ENCODE measurements around the gene CMSS1. TPM values are rescaled to one million over a fixed set of nuclear protein-coding genes. Genes with fewer than 3 reads are reported as not detected.
A peak's percentile ranks its signal among the peaks of the same experiment; 100 is the strongest.

Gene CMSS1
- total and polyA plus RNA-seq, 8 donors: 2.7 to 33.3 (median 22.1) TPM

DNA sequence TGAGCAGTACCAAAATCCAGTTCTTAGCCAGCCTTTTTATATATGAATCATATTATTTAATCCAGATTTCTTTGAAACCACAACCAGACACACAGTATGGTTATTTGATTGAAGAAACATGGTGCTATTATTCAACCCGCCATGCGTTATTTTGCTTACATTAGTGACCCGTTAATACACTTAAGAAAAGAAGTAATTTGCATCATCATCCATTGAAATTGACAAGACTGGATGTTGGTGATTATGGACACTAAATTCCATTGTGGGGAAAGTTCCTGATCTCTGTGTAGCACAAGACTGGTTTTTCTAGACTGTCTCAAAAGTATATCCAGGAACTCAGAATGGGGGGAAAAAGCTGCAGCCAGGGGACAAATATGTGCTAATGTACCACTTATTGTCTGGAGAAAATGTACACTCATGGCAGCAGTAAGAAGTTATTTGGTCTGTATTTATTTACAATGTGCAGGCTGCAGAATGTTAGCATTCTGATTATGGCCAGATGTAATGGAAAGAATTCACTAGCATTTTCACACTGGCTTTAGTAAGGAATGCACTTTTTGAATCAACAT is 216.3 kb downstream of the CMSS1 start:
- TF ChIP-seq EP300 (IDR thresholded peaks at IDR 0.05): no peak
- no peak for TF ChIP-seq POLR2A (IDR thresholded peaks at IDR 0.05)
- TF ChIP-seq, protein P1, sequence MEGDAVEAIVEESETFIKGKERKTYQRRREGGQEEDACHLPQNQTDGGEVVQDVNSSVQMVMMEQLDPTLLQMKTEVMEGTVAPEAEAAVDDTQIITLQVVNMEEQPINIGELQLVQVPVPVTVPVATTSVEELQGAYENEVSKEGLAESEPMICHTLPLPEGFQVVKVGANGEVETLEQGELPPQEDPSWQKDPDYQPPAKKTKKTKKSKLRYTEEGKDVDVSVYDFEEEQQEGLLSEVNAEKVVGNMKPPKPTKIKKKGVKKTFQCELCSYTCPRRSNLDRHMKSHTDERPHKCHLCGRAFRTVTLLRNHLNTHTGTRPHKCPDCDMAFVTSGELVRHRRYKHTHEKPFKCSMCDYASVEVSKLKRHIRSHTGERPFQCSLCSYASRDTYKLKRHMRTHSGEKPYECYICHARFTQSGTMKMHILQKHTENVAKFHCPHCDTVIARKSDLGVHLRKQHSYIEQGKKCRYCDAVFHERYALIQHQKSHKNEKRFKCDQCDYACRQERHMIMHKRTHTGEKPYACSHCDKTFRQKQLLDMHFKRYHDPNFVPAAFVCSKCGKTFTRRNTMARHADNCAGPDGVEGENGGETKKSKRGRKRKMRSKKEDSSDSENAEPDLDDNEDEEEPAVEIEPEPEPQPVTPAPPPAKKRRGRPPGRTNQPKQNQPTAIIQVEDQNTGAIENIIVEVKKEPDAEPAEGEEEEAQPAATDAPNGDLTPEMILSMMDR (IDR thresholded peaks at IDR 0.05): no peak
- no peak for TF ChIP-seq POLR2AphosphoS5 (IDR thresholded peaks at IDR 0.05)
- Histone ChIP-seq H3K9me3 (no peaks in the 10 kb centered on the region), H3K4me3 (no peak overlapping the region), H3K36me3 (no peaks in the 10 kb centered on the region), H3K27ac (peak overlapping the region in 1 of 5 donors; percentile 2), H3K4me1 (peaks cover 0 to 37% (median 19%) of the 10 kb centered on the region in 4 donors), H3K27me3 (no peaks in the 10 kb centered on the region)
- intact Hi-C loops (cut with DNase I; ENCODE audit: low total_unique reads): no loop called here
- WGBS, 5 donors: 85 to 94% (median 90%) methylated on average over 3 of the region's 3 CpGs
- DNase-seq: peak in 1 of 2 donors; percentile 52

DNA sequence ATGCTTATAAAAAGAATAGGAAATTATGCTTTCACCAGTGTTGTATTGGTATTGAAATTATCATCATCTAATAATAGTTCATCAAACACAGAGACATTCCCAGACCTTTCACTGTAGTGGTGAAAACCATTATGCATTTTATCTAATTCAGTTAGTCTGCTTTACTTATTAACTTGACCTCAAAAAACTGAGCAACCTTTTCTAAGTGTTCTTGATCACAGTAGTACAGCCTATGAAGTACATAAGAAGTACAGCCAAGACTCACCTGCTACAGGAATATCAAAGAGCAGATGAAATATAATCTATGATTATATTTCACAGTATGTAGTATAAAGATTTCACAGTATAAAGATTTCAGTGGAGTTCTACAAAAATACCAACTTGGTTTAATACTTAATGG is 221.4 kb downstream of the CMSS1 start:
- intact Hi-C loops (cut with DNase I; ENCODE audit: low total_unique reads): no loop called here
- H3K27me3 ChIP-seq: no peaks in the 10 kb centered on the region
- peak overlapping the region in 4 of 5 donors; percentile 67 to 86 (median 84) for H3K27ac ChIP-seq
- H3K9me3 ChIP-seq: no peaks in the 10 kb centered on the region
- no peaks in the 10 kb centered on the region for H3K36me3 ChIP-seq
- TF ChIP-seq POLR2A (IDR thresholded peaks at IDR 0.05) (no peak), EP300 (IDR thresholded peaks at IDR 0.05) (no peak)
- H3K4me1 ChIP-seq: peaks cover 26 to 58% (median 43%) of the 10 kb centered on the region in 4 donors
- no peak for DNase-seq
- no peak overlapping the region for H3K4me3 ChIP-seq

DNA sequence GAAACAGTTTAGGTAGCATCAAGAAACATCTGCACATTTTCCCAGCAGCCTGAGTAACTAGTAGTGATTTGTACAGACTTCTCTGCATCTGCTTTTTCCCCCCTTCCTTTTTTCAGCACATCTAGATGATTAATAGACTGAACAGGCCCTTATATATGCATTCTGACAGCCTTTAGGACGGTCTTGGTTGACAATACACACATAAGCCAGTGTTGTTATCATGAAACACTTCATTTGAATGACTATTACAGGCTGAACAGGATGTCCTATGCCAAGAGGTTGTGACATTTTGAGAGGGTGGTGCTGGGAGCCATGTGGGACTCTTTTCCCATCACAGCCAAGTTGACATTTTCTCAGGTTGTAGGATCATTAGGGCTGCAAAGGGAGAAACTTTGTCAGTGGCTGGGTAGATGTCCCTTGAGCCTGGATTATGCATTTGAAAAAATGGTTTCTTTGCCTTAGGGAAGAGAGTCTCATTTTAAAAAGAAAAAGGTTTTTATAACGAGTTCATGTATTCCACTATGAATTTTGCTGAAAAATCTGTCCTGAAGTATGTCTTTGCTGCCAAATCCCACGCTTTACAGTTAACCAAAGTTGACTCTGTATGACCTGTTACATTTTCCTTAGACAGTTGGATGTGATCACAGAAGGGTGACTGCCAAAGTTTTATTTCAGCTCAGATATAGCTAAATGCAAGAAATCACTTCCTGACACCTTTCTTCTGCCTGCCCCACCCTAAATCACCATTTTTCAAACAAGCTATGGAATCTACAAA is 223.0 kb downstream of the CMSS1 start:
- no peak overlapping the region for H3K4me3 ChIP-seq
- intact Hi-C loops (cut with DNase I; ENCODE audit: low total_unique reads): no loop called here
- no peaks in the 10 kb centered on the region for H3K27me3 ChIP-seq
- H3K36me3 ChIP-seq: no peaks in the 10 kb centered on the region
- TF ChIP-seq EP300 (IDR thresholded peaks at IDR 0.05) (peak; percentile 84), POLR2A (IDR thresholded peaks at IDR 0.05) (no peak), POLR2AphosphoS5 (IDR thresholded peaks at IDR 0.05) (peak; percentile 71 to 81 (median 78))
- TF ChIP-seq, protein P1 (IDR thresholded peaks at IDR 0.05): no peak
- WGBS, 5 donors: 42 to 61% (median 56%) methylated on average over 3 of the region's 3 CpGs
- H3K9me3 ChIP-seq: no peaks in the 10 kb centered on the region
- peaks cover 28 to 57% (median 42%) of the 10 kb centered on the region in 4 donors for H3K4me1 ChIP-seq
- peak overlapping the region; percentile 42 to 86 (median 83) for H3K27ac ChIP-seq
- peak in 1 of 2 donors; percentile 77 for DNase-seq

DNA sequence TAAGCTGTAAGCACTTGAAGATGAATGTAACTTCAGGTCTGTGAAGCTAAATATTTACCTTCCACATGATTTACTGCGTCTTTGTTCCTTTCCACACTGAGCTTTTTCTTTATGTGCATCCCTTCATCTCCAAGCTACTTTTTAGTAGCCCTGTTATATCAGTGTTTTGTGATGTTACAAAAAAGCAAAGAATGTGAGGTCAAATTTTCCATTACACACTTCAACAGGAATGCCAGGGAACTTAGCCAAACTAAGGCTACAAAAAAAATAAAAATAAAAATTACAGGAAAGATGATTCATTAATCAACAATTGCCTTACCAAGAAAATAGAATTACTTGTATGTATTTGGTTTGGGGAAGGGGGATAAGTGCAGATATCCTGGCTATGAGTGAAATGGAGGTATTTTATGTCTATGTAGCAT is 223.7 kb downstream of the CMSS1 start:
- H3K36me3 ChIP-seq: no peaks in the 10 kb centered on the region
- WGBS, 5 donors: 22 to 47% (median 29%) methylated on average over 1 of the region's 1 CpG
- TF ChIP-seq POLR2A (IDR thresholded peaks at IDR 0.05) (no peak), POLR2AphosphoS5 (IDR thresholded peaks at IDR 0.05) (peak; percentile 62 to 90 (median 81))
- intact Hi-C loops (cut with DNase I; ENCODE audit: low total_unique reads): no loop called here
- H3K4me1 ChIP-seq: peaks cover 33 to 64% (median 47%) of the 10 kb centered on the region in 4 donors
- H3K9me3 ChIP-seq: no peaks in the 10 kb centered on the region
- peak overlapping the region in 4 of 5 donors; percentile 67 to 86 (median 84) for H3K27ac ChIP-seq
- H3K27me3 ChIP-seq: no peaks in the 10 kb centered on the region
- DNase-seq: peak in 1 of 2 donors; percentile 84
- no peak overlapping the region for H3K4me3 ChIP-seq

DNA sequence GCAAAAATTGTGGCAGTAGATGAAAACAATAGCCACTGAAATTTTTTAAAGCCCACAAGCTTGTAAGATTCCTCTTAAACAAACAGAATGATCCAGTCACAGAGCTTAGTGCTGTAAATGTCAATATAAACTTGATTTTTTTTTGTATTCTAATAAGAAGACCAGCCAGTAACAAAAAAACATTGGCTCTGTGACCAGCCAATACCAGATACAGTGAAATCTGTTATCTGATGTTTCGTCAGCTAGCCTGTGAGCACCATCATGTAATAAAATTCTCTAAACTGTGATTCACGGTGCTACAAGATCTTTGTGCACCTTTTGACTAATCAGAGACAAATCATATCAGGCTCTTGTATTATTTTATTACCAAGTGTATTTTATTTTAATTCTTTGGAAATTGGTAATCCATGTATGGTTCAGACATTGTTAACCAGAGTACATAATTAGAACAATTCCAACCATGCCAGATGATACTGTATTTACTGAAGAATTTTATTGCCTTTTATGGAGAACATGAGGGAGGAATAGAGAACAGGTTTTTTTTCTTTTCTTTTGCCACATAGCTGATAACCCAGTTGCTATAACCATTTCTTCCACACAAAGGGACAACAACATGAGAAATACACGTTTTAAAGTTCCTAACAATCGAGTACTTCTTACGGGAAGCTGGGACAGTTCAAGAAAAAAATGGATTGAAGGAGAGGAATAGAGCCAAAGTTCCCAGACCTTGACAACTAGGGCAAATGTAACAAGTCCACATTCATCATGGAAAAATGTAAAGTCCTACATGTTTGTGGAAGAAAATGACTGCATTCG is 224.7 kb downstream of the CMSS1 start:
- WGBS, 5 donors: 42 to 62% (median 56%) methylated on average over 6 of the region's 6 CpGs
- Histone ChIP-seq H3K4me1 (peaks cover 42 to 74% (median 57%) of the 10 kb centered on the region in 4 donors), H3K36me3 (no peaks in the 10 kb centered on the region), H3K4me3 (no peak overlapping the region), H3K9me3 (no peaks in the 10 kb centered on the region), H3K27me3 (no peaks in the 10 kb centered on the region), H3K27ac (peak overlapping the region in 4 of 5 donors; percentile 67 to 86 (median 84))
- intact Hi-C loops (cut with DNase I; ENCODE audit: low total_unique reads): no loop called here
- DNase-seq: peak in 1 of 2 donors; percentile 39
- TF ChIP-seq POLR2AphosphoS5 (IDR thresholded peaks at IDR 0.05) (peak in 1 of 3 donors; percentile 4), EP300 (IDR thresholded peaks at IDR 0.05) (no peak), POLR2A (IDR thresholded peaks at IDR 0.05) (no peak)
- TF ChIP-seq, protein P1 (IDR thresholded peaks at IDR 0.05): no peak
